HepG2 (cell line): ENCODE data around the gene ARAP1. TPM values are rescaled to one million over a fixed set of nuclear protein-coding genes. Genes with fewer than 3 reads are reported as not detected.

Experiments used
- ATAC-seq: fragments of 200-7000 bp; cut with Tn5 transposase; 3 replicates; pipeline ENCODE4 v1.9.1; 2020; ENCODE audit warnings: mild to moderate bottlenecking, moderate library complexity
- BruUV-seq: library from RNA; stranded (reverse); fragments of 400-500 nt; replicated peaks from 2 replicates; lab custom pipeline; 2021; lab: Mats Ljungman, UMichigan
- CTCF ChIA-PET: fragments of 300-600 bp; formaldehyde crosslinking; extraction: SDS; loops from one replicate; lab custom pipeline; 2021; ENCODE audit warnings: low total read pairs, inconsistent platforms, low intra/inter-chr PET ratio; lab: Yijun Ruan, JAX
- POLR2A ChIA-PET: fragments of 350-600 bp; sonication (Branson Sonifier 250); formaldehyde crosslinking; loops from one replicate; lab custom pipeline; 2020; ENCODE audit warnings: antibody characterized with exemption, inconsistent platforms; lab: Yijun Ruan, JAX
- DNase-seq: peaks from one replicate; pipeline ENCODE4 v3.0.0-alpha.2; 2015; ENCODE audit warnings: low spot score
- FAIRE-seq: peaks from 3 replicates; lab custom pipeline; 2011; peaks lifted over from hg19 to GRCh38; lab: Jason Lieb, UNC
- H2AFZ ChIP-seq: one replicate; pipeline ENCODE4 v1.6.1; 2011; ENCODE audit warnings: low read length, inconsistent platforms
- H3K27ac ChIP-seq: fragments of 300-600 bp; 3 replicates; pipeline ENCODE4 v1.8.0; 2011; ENCODE audit warnings: mixed run types, mild to moderate bottlenecking, mixed read lengths, low read length, inconsistent platforms; ENCODE audit not compliant: insufficient read depth; ENCODE audit errors: extremely low read length
- H3K27me3 ChIP-seq, 2 experiments: fragments of 200-600 bp in 1 of 2; 2 replicates in 1 of 2; 3 replicates in 1 of 2; pipeline versions ENCODE4 v1.6.0 to v1.8.0; 2011; ENCODE audit warnings: low read length in 2 of 2, mild to moderate bottlenecking in 2 of 2, moderate library complexity in 2 of 2, inconsistent platforms in 1 of 2; ENCODE audit not compliant: insufficient read depth in 2 of 2, control insufficient read depth in 1 of 2
- H3K36me3 ChIP-seq, 2 experiments: fragments of 200-600 bp in 1 of 2; replicated peaks in 1 of 2; 2 replicates in 1 of 2; 3 replicates in 1 of 2; pipeline versions ENCODE4 v1.5.1 to v1.8.0; 2011; ENCODE audit warnings: low read length in 2 of 2, inconsistent platforms in 1 of 2; ENCODE audit not compliant: insufficient read depth in 2 of 2, control insufficient read depth in 1 of 2
- H3K4me1 ChIP-seq: 2 replicates; pipeline ENCODE4 v1.5.1; 2012; ENCODE audit warnings: low read length, inconsistent platforms; ENCODE audit not compliant: insufficient read depth
- H3K4me2 ChIP-seq: 2 replicates; pipeline ENCODE4 v1.6.0; 2011; ENCODE audit warnings: low read depth, low read length, inconsistent platforms
- H3K4me3 ChIP-seq, 3 experiments: fragments of 200-600 bp in 1 of 3; sonication (generic), shearing (Covaris generic) in 1 of 3; replicated peaks in 1 of 3; 2 replicates each; pipeline ENCODE4 v1.5.1; 2011 to 2016; ENCODE audit warnings: low read length in 3 of 3, inconsistent platforms in 2 of 3, low read depth in 2 of 3, mild to moderate bottlenecking in 2 of 3, control low read depth in 1 of 3, mixed read lengths in 1 of 3; ENCODE audit not compliant: insufficient read depth in 1 of 3
- H3K79me2 ChIP-seq: one replicate; pipeline ENCODE4 v1.6.1; 2011; ENCODE audit warnings: low read length, inconsistent platforms; ENCODE audit not compliant: insufficient read depth
- H3K9ac ChIP-seq: 2 replicates; pipeline ENCODE4 v1.6.0; 2011; ENCODE audit warnings: mild to moderate bottlenecking, low read depth, low read length, inconsistent platforms; ENCODE audit not compliant: insufficient read depth
- H3K9me3 ChIP-seq: 2 replicates; pipeline ENCODE4 v1.5.1; 2012; ENCODE audit warnings: mild to moderate bottlenecking, low read length
- H4K20me1 ChIP-seq: 2 replicates; pipeline ENCODE4 v1.6.0; 2011; ENCODE audit warnings: inconsistent platforms, mild to moderate bottlenecking, low read length, moderate library complexity; ENCODE audit not compliant: insufficient read depth
- CENPT ChIP-seq: sonication (generic); formaldehyde crosslinking; IDR thresholded peaks from 2 replicates; pipeline ENCODE4 v1.8.0; 2022; ENCODE audit warnings: low read depth, mild to moderate bottlenecking, moderate library complexity, missing genetic modification reagents
- NFKB2 ChIP-seq: sonication (generic); formaldehyde crosslinking; IDR thresholded peaks from 2 replicates; pipeline ENCODE4 v1.4.0; 2020; ENCODE audit warnings: missing genetic modification reagents, borderline replicate concordance
- PCBP2 ChIP-seq: fragments of 200-400 bp; formaldehyde crosslinking; optimal IDR thresholded peaks from 2 replicates; pipeline ENCODE3; 2018; ENCODE audit warnings: low read length, low read depth; ENCODE audit not compliant: poor library complexity, severe bottlenecking
- REST ChIP-seq, 2 experiments: IDR thresholded peaks; 2 replicates each; pipeline ENCODE4 v1.6.1; 2011 to 2012; ENCODE audit warnings: low read length in 2 of 2, borderline replicate concordance in 1 of 2, low read depth in 1 of 2, mild to moderate bottlenecking in 1 of 2, moderate library complexity in 1 of 2
- ZEB1 ChIP-seq: IDR thresholded peaks from 2 replicates; pipeline ENCODE4 v1.6.1; 2012; ENCODE audit warnings: mild to moderate bottlenecking, low read depth, inconsistent platforms; ENCODE audit not compliant: insufficient replicate concordance
- ZFP37 ChIP-seq: sonication (generic); formaldehyde crosslinking; IDR thresholded peaks from 2 replicates; pipeline ENCODE4 v1.4.0; 2020; ENCODE audit warnings: missing genetic modification reagents, borderline replicate concordance
- ZNF740 ChIP-seq: sonication (generic); formaldehyde crosslinking; IDR thresholded peaks from 2 replicates; pipeline ENCODE4 v1.4.0; 2020; ENCODE audit warnings: missing genetic modification reagents
- WGBS: methylation state at CpG from one replicate; pipeline ENCODE4 v1.1.6; 2017; ENCODE audit warnings: low lambda C conversion rate; 5-methylcytosine and 5-hydroxymethylcytosine counted together
- in situ Hi-C: cut with HindIII; loops from 2 replicates; pipeline ENCODE4 v1.10.0; 2017; ENCODE audit warnings: low pct_unique_long_range_greater_than_20kb; ENCODE audit not compliant: extremely low pct_ligation_motif_present
- intact Hi-C: fragments of 100-400 bp; cut with micrococcal nuclease; formaldehyde crosslinking; loops from one replicate; pipeline ENCODE4 v1.10.0; 2022; ENCODE audit not compliant: unreplicated experiment
- polyA plus RNA-seq, 8 experiments: library from polyadenylated mRNA; depleted of rRNA in 3 of 8; stranded (reverse) in 7 of 8; unstranded in 1 of 8; fragments of >200 nt; fragmentation: Illumina TruSeq in 4 of 8; extraction: Trizol in 4 of 8; gene quantifications; 2 replicates each; pipeline versions ENCODE4 v1.2.1 to v1.2.3, GENCODE V29; 2011 to 2016; ENCODE audit warnings: low read depth in 4 of 8, missing spikeins in 1 of 8, mixed read lengths in 1 of 8; ENCODE audit not compliant: insufficient read depth in 1 of 8
- total RNA-seq, 5 experiments: library from RNA; depleted of rRNA; stranded (reverse); fragments of >200 nt; fragmentation: Illumina TruSeq; extraction: Trizol; gene quantifications; 2 replicates each; pipeline ENCODE4 v1.2.3, GENCODE V29; 2016; ENCODE audit warnings: low read depth in 1 of 5

The ARAP1 gene
- total and polyA plus RNA-seq, 2 of the 13 experiments (the other 11 are each of a cell fraction or from before 2014, with no cell fraction given) = 43.2 to 55.5 TPM

- no peak for TF ChIP-seq ZEB1
- no peak for TF ChIP-seq CENPT (CRISPR knock-in tag)
- TF ChIP-seq REST (IDR thresholded peaks at IDR 0.05; ENCODE audit: borderline replicate concordance in 1 of 2, low read depth in 1 of 2, low read length in 2 of 2) = no peak
- TF ChIP-seq ZFP37 (CRISPR knock-in tag) = no peak
These were observed 37.4 kb upstream of the ARAP1 start (continued) for GRCh38 chr11:72789493-72790131.

- H3K4me2 ChIP-seq = peak overlapping the region; percentile 85
These were observed 36.0 kb upstream of the ARAP1 start for GRCh38 chr11:72788241-72788640.

More at GRCh38 chr11:72788241-72788640, 36.0 kb upstream of the ARAP1 start:
- intact Hi-C loops = no loop called here
- Histone ChIP-seq H3K9ac (peak overlapping the region; percentile 53; the same call in 1 of the 2 replicates), H3K27me3 (no peaks in the 10 kb centered on the region), H4K20me1 (no peaks in the 10 kb centered on the region)
- in situ Hi-C loops = no loop called here
- no peak for TF ChIP-seq PCBP2
- TF ChIP-seq ZNF740 (CRISPR knock-in tag) = 0 out of 2 replicates have a peak, but pooled peaks have one; percentile 14
- TF ChIP-seq NFKB2 (CRISPR knock-in tag) = 0 out of 2 replicates have a peak, but pooled peaks have one; percentile 9
- TF ChIP-seq, all 625 proteins: peak for 2
- peak overlapping the region; percentile 72 for H3K27ac ChIP-seq
- peak; percentile 8 for FAIRE-seq
- no peak for ATAC-seq
- peaks cover 95% of the 10 kb centered on the region for H3K4me1 ChIP-seq
- no peaks in the 10 kb centered on the region for H3K79me2 ChIP-seq
- no peak overlapping the region for H2AFZ ChIP-seq
- no peaks in the 10 kb centered on the region for H3K36me3 ChIP-seq
- no TSS peak for BruUV-seq
- 71% methylated on average over 6 of the region's 7 CpGs for WGBS
- POLR2A ChIA-PET = interaction anchor here (1.5 to 3.1 kb wide), 4 partner anchors 10 to 38 kb away, joined by 3 to 50 read pairs (median 14); no protein-coding TSS in a partner anchor
- CTCF ChIA-PET = interaction anchor here (1.6 kb wide), 1 partner anchor 63 kb away, joined by 3 read pairs; no protein-coding TSS in a partner anchor
- peak overlapping the region in 1 of 3 experiments; percentile 57; a peak in 1 of 6 replicates for H3K4me3 ChIP-seq
- H3K9me3 ChIP-seq = no peaks in the 10 kb centered on the region
- no peak for DNase-seq
